ENCODE results near the gene GLMP.

GLMP gene

DNA sequence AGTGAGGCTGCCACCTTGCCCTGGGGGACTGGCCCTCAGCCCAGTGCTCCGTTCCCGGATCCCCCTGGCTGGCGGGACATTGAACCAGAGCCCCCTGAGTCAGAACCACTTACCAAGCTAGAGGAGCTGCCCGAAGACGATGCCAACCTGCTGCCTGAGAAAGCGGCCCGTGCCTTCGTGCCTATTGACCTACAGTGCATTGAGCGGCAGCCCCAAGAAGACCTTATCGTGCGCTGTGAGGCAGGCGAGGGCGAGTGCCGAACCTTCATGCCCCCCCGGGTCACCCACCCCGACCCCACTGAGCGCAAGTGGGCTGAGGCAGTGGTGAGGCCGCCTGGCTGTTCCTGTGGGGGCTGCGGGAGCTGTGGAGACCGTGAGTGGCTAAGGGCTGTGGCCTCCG lies 10.0 kb downstream of the GLMP start:
- DNase-seq: no peak

DNA sequence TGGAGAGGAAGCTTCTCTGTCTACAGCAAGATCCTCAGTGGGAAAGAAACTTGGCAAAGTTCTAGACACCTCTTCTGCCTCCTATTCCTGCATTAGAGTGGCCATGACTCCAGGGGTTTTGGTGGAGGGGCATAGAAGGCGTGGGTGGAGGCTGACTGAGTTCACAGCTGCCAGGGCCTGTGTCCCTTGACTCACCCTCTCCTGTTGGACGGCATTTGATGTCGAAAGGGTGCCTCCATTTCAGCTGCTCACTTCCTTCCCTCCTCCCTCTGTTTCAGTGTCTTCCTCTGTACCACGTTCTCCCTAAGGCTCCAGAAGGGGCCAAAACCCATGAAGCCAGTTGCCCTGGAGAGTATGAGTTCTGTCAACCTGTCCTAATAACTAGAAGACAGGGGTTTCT lies 10.7 kb downstream of the GLMP start:
- no peak for DNase-seq

DNA sequence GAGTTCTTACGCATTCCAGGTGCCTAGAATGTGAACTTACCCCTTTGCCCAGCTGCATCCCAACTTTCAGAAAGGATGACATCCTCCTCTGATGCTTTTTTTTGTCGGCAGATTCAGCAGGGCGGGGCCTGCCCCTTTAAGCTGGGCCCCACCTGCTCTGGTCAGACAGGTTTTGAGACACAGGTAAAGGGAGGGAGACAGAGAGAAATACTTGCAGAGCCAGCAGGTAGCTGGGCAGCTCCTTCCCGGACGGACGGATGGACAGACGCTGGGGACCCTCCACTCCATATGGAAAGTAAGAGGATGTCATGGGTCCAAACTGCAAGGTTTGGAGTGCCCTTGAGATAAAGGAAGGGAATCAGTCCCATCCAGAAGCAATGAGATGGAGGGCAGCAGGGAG lies 11.4 kb downstream of the GLMP start, which contains the start of gene TMEM79:
TMEM79 (plus strand) TSS at position 214 of the 400 bp plus-strand sequence. CDS start 902 bp downstream, outside the sequence.
- DNase-seq: no peak

DNA sequence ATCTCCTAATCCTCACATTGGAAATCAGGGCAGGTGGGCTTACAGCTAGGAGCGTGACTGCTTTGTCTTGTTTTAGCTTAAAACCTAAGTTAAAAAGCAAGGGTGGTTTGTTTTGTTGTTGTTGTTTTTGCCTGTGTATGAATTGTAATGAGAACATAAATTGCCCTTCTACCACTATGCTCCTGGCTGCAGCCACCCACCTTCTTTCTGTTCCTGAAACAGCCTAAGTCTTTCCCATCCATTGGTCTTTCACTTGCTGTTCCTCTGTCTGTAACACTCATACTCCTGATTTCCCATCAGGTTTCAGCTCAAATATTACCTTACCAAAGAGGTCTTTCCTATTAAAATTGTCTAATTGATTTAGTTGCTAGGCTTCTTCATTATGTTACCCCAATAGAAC lies 12.0 kb downstream of the GLMP start:
- DNase-seq: no peak

DNA sequence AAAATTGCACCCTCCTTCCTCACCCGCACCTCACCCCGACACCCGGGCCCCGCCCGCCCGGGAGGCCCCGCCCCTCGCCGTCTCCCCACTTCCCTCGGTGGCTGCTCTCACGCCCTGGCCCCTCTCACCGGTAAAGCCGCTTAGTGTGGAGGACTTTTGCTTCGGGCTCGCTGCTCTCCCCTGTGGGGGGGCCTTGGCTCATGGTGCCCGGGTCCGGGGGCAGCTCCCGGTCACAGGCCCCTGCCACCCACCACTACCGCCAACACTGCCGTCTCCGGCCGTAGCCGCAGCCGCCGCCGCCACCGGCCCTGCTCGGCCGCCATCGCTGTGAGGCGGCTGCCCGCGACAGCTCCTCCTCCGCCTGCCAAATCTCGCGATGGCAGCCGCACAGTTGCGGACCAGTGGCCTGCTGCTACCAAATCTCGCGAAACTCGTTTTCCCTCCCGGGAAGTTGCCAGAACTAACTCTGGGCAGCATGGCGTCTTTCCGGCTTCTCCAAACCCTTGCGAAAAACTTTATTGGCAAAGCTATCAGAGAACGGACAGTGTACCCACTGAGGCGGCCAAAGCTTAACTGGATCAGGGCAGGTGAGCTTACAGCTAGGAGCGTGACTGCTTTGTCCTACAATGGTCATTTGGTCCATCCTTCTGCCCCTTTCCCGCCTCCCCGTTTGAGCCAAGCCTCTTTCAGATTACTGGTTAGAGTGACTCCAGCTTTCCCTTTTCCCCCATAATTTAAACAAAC lies 12.8 kb downstream of the GLMP start, which contains the start of gene SMG5:
SMG5 (minus strand) TSS at position 347 of the 744 bp plus-strand sequence; CDS start at position 202, 145 bp downstream.
- DNase-seq: peak; percentile 99

DNA sequence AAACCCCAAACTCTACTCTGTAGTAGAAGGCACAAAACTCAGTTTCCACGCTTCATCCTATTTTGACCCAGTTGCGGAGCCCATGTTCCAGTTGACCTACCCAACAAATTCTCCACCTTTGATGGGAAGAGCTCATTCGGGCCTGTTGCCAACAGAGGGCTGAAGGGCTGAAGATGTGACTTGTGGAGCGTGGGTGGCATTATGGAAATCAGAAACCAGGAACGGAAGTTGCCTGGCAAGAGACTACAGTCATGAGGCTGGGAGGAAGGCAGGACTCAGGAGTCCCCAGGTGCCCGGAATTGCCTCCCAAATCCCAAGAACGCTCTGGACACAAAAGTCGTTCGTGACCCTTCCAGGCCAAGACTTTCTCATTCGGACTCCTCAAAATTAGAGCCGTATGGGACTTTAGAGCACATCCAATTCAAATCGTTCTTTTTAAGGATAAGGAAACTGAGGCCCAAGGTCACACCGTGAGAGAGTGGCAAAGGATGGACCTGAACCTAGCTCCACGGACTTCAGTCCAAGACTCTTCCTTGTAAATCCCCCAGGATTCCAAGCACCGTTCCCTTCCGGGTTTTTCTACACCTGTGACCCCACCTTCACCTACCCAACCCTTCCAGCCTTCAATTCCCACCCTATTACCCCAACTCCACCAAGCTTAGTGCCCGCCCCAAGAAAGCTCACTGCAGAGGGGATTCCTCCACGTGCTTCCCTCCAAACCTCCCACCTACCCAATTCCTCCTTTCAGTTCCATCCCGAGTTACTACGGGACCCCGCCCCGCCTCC lies 13.6 kb downstream of the GLMP start:
- DNase-seq: peak; percentile 56

DNA sequence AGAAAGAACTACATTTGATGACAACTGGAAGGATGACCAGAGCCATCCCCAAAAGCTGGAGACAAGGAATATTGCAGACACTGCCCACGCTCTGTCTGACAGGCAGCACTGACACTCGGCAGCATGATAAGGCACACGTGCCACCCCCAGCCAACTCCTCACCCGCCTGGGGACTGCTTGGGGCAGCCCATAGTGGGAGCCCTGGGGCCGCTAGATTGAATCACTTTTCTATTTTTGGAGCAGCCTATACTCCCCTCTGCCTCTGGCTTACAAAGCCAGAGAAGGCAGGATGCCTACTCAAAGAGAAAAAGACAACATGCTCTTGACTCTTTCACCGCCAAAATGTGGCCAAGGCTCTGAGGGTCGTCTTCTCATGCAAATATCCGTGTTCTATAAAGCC lies 14.2 kb downstream of the GLMP start:
- DNase-seq: peak; percentile 73

DNA sequence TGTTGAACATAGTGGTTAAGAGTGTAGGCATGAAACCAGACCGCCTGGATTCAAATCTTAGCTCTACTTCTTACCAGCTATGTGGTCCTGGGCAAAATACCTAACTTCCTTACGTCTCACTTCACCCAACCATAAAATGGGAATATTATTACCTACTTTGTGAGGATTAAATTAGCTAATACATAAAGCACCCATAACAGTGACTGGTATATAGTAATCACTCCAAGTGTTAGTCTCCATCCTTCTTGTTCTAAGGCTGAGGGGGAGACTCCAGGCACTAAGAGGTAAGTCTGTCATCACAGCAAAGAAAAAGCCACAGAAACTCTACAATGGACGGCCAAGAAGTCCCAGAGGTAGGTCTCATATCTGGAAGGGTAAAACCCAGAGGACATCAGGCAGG lies 15.6 kb downstream of the GLMP start:
- DNase-seq: no peak

DNA sequence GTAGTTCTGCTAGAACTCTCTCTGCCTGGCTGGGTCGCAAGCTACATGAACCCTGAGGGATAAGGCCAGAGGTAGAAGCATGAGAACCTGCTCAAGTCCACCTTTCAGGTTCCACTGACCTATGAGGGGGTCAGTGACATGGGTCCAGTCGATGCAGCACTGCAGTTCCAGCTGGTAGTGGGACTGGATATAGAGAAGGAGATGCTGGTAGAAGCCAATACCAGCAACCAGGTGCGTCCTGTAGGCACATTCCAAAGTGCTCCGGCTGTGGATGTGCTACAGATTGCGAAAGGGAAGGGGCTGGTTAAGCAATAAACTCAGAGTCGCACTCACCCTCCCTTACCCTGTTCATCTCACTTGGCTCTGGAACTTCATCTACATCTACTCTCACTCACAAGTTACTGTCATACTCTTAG lies 18.5 kb downstream of the GLMP start:
- no peak for DNase-seq

DNA sequence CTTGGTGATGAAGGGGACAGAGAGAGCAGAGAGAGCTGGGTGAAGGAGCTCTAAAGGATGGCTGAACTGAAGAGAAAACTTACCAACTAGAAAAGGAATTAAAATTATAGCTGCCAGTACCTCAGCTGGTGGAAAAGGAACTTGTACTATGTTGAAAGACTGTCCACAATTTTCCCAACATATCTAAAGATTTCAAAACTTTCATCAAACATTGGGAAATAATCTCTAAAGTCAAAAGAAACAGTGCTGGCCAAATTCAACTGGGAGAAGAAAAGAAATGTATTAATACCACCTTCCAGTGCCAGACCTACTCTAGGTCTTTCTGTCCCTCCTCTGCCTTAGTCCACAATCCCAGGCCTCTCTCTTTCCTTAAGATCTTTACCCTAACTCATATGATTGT lies 18.9 kb downstream of the GLMP start:
- no peak for DNase-seq

DNA sequence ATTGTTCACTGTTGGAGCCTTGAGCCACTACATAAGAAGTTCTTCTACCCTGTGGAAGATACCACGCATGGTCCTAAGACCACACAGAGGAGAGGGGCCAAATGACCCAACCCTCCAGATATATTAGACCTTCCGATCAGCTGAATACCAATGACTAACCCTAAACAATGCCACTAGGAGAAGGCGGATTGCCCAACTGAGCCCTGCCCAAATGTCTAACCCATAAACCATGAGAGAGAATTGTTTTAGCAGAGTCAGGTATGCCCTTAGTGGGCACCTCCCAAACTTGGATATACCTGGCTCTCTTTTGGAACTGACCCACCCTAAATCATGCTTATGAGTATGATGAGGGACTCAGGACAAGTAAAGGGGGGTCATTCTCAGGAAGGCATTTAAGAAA lies 25.2 kb downstream of the GLMP start:
- no peak for DNase-seq

DNA sequence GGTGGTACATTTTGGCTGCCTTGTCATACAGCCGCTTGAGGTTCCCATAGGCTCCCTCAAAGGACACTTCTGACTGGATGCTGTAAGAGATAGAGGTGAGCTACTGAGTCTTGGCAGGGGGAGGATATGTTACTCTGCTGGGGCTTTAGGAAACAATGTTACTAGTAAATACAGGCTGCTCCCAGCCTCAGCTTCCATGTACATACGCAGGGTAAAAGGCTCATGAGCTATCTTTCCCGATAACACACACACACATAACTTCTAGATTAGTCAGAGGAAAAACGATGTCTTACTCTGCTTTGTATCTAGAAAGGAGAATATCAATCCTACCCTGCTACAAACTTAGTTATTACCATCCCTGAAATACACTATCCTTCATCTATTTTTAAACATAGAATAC lies 27.1 kb downstream of the GLMP start:
- no peak for DNase-seq

DNA sequence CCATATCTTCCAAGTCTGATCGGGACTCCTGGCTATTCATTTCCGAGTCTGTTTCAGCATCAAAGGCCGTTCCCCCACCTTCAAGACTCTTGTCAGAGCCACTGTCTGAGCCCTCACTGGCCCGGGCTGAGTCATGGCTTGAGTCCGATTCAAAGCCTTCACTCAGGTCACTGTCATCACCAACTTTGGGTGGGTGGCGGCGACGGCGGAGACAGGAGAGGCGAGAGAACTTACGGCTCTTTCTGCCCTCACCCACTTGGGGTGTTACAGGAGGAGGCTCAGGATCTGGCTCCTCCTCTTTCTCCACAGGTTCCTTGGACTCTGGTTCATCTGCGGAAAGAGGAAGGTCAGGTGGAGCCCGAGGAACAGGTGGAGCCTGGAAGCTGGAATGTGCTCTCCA lies 29.4 kb downstream of the GLMP start:
- DNase-seq: no peak

DNA sequence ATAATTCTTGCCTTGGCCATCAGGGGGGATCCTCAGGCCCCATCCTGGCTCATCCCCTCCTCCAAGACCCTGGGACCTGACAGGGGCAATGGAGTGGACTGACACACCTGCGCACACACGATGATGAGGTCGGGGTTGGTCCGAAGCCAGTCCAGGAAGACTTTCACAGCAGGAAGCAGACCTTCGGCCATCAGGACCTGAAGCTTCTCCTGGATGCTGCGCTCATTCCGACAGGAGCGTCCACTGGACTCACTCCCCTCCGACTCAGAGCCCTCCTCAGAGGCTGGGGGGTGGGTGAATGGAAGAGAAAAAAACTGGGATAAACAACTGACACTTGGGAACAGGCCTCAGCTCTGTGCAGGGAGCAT lies 32.2 kb downstream of the GLMP start:
- DNase-seq: no peak

DNA sequence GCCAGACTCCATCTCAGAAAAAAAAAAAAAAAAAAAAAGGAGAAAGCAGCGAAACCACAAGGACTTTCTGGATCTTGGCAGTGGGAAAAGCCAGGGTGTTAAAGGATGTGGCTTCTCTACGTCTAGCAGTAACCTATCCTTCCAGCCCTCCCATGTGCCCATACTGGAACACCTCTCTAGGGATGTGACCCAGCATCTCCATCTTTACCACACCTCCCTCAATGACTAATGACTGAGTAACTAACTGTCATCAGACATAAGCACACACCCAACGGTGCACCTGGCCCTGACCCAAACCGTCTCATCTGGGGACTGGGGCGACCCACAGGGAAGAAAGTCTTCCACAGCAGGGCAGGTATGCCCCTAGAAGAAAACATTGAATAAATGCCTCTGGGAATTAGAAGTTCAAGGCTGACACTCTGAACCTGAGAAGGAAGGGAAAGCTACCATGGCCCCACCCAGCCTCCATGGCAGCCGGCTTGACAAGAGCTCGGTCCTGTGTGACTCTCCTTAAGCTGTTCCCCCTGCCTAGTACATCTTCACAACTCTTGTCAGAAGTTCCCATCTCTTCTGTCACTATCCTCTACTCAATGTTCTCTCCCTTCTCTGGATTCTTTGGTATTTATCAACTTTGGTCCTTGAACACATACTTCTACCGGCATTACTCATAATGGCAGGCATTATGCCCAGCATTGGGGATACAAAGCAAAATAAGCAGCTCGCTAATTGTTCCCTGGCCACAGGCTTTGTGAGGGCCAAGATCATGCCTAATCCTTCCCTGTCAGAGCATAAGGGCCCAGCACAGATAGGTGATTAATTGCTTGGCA lies 32.8 kb downstream of the GLMP start:
- no peak for DNase-seq

DNA sequence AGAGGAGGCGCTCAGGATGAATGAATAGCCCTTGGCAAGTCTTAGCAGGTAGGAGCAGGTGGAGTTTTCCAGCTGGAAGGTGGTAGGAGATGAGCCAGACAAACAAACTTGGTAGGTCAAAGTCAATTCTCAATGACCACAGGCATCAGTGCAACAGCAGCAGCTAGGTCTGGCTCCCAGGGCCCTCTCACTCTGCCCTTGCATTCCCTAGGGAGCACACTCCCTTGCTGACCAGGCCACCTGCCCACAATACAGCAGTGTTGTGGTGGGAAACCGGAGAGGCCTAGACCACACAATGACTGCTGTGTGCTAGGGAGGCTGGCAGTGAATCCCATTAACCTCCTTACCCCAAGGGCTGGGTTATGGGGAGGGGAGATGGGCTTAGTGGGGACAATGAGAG lies 34.6 kb downstream of the GLMP start:
- DNase-seq: no peak

DNA sequence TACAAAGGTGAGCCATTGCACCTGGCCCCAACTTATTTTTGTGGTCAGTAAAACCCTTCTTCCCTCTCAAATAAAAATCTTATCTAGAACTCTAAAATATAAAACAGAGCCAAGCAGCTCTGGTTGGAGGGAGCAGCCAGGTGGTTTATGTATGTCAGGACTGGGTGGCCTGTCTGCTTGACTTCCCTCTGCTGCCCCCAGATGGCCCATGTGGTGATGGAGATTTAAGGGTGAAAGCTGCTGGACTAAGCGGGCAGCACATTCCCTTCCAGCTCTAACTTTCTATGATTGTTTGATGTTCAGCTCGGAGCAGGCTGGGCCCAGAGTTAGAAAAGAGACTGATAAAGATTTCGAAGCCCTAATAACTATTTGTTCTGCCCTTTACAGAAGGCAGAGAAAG lies 35.7 kb downstream of the GLMP start:
- no peak for DNase-seq

DNA sequence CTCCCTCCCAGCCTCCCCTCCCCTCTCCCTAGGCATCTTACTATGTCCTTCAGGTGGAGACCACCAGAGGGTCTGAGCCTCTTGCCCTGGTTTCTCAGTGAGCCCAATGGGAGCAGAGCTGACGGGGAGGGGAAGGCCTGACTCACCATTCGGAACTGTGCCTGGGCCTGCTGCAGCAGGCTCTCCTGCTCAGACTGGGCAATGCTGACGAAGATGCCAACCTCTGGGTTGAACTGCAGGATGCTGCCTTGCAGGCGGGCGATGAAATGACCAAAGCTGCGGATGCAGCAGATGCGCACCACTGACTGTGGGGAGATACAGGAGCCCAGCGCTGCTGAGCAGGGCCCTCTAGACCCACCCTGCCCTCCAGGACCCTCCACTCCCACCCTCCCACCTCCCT lies 36.6 kb downstream of the GLMP start:
- no peak for DNase-seq

DNA sequence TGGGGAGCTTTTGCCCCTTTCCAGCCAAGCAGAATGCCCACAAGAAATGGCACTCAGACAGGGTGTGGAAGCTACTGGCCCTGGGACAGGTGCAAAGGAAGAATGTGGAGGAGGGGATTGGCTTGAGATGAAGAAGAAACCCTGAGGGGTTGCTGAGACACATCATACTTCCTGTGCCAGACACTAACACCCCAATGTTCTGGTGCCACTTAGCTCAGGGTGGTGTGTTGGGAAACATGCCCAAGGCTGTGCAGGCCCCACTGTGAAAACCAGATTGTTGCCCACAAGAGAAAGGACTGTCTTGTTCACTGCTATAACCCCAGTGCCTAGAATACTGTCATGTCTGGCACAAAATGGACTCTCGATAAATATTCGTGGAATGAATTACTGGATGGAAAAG lies 37.8 kb downstream of the GLMP start:
- DNase-seq: no peak

DNA sequence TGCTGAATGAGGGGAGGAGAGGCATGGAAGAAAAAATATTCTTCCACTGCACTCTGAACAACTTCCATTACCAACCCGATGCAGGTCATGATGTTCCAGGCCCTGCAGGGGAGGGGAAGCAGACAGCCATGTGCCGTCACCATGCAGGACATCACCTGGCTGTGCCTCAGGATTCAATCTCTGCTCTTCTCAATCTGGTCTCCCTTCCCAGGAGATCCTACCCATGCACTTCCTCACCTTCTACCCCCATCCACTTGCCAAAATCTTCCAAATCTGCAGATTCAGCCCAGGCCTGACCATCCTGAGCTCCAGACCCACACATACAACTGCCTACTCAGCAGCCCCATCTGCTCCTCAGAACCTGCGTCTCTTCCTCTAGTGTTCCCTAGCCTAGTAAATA lies 41.8 kb downstream of the GLMP start:
- DNase-seq: no peak

DNA sequence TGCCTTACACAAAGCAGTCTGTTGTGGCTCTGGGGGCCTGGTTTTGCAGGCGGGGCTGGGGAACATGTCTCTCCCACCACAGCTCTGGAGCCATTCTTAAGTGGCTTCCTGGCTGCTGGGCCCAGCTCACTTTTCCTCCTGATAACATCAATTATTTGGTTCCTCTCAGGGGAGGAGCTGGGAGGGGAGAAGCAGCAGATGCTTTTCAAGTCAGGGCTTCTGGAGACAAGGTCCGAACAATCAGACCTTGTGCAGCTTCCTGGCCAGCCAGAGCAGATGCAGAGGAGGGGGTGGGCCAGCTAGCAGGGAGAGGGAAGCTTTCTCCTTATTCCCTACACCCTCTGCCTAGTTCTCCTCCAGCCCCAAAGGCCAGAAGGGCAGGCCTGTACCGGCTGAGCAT lies 44.0 kb downstream of the GLMP start:
- no peak for DNase-seq

DNA sequence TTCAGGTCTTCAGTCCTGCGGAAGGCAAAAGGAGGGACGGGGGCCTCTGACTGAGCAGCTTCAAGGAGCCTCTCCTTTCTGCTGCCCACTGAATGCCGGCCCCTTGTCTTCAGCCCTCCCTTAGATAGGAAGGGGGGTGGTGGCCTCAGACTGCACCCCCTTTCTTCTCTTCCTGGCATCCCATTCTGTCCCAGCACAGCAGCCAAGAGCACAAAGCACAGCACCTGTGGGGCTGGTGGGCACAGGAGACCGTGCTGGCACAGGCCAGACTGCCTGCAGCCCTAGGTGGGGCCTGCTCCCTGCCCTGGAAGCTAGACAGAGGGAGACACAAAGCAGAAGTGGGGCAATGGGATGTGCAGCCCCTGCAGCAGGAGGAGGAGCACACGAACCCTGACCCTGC lies 45.9 kb downstream of the GLMP start:
- DNase-seq: no peak

DNA sequence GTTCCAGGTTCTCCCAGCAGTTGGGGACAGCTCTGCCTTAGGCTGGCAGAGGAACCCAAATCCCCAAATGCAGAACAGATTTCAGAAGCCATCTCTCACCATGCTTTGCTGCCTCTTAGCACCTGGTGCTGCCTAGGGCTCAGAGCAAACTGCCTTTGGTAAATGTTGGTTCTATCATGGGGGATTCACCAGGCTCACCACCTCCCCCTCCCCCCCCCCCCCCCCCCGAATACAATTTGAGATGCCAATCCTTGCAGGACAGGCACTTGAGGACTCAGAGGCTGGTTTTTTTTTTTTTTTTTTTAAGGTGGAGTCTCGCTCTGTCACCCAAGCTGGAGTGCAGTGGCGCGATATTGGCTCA lies 47.2 kb downstream of the GLMP start:
- no peak for DNase-seq

Data from activated CD4-positive, alpha-beta T cell treated with anti-CD3 and anti-CD28 coated beads, Interleukin-10, Interleukin-2, amounts not matched to agents 100 ng/mL and 50 ng/mL, durations not matched to agents 16 hours and 8 hours (primary cell).